ENCODE results near the gene PCDHGA6.
A peak's percentile ranks its signal among the peaks of the same experiment; 100 is the strongest.
"Not testable (repeated sequence)": the region's sequence is repeated elsewhere in the genome, so short reads cannot be mapped to it uniquely, and the experiment has no call there.

Gene PCDHGA6

GRCh38 chr5:141402553-141403243 is 29.0 kb downstream of the PCDHGA6 start, which contains the start of gene PCDHGA9:
Gene PCDHGA9 (plus strand): TSS chr5:141402778. CDS start chr5:141402953, 175 bp downstream.
- no peak within 1 kb of the TSS for H3K4me3 ChIP-seq (ENCODE audit: low read depth, low read length)

GRCh38 chr5:141403387-141403786 is 29.7 kb downstream of the PCDHGA6 start:
- TF ChIP-seq, protein P1, sequence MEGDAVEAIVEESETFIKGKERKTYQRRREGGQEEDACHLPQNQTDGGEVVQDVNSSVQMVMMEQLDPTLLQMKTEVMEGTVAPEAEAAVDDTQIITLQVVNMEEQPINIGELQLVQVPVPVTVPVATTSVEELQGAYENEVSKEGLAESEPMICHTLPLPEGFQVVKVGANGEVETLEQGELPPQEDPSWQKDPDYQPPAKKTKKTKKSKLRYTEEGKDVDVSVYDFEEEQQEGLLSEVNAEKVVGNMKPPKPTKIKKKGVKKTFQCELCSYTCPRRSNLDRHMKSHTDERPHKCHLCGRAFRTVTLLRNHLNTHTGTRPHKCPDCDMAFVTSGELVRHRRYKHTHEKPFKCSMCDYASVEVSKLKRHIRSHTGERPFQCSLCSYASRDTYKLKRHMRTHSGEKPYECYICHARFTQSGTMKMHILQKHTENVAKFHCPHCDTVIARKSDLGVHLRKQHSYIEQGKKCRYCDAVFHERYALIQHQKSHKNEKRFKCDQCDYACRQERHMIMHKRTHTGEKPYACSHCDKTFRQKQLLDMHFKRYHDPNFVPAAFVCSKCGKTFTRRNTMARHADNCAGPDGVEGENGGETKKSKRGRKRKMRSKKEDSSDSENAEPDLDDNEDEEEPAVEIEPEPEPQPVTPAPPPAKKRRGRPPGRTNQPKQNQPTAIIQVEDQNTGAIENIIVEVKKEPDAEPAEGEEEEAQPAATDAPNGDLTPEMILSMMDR (IDR thresholded peaks at IDR 0.05; ENCODE audit: low read depth, low read length), result no peak
- H3K4me3 ChIP-seq (ENCODE audit: low read depth, low read length), result no peak overlapping the region

More at GRCh38 chr5:141402553-141403243, 29.0 kb downstream of the PCDHGA6 start, which contains the start of gene PCDHGA9:
- TF ChIP-seq, protein P1 (IDR thresholded peaks at IDR 0.05; ENCODE audit: low read depth, low read length), result no peak; the same call in 1 of the 2 replicates

GRCh38 chr5:141407790-141408505 is 34.3 kb downstream of the PCDHGA6 start, which contains the start of gene PCDHGB6:
Gene PCDHGB6 (plus strand): TSS chr5:141408021. CDS start chr5:141408203, 182 bp downstream.
- TF ChIP-seq, protein P1 (IDR thresholded peaks at IDR 0.05; ENCODE audit: low read depth, low read length), result 0 out of 2 replicates have a peak, but pooled peaks have one; percentile 15
- H3K4me3 ChIP-seq (ENCODE audit: low read depth, low read length), result not testable (repeated sequence)

DNA sequence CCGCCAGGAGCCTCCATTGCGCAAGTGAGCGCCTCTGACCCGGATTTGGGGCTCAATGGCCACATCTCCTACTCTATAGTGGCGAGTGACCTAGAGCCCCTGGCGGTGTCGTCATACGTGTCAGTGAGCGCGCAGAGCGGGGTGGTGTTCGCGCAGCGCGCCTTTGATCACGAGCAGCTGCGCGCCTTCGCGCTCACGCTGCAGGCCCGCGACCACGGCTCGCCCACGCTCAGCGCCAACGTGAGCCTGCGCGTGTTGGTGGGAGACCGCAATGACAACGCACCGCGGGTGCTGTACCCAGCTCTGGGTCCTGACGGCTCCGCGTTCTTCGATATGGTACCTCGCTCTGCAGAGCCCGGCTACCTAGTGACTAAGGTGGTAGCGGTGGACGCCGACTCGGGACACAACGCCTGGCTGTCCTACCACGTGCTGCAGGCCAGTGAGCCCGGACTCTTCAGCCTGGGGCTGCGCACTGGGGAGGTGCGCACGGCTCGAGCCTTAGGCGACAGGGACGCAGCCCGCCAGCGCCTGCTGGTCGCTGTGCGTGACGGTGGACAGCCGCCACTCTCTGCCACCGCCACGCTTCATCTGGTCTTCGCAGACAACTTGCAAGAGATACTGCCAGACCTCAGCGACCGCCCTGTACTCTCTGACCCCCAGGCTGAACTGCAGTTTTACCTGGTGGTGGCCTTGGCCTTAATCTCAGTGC is 36.1 kb downstream of the PCDHGA6 start:
- H3K4me3 ChIP-seq (ENCODE audit: low read depth, low read length), result no peak overlapping the region
- TF ChIP-seq, protein P1 (IDR thresholded peaks at IDR 0.05; ENCODE audit: low read depth, low read length), result no peak

DNA sequence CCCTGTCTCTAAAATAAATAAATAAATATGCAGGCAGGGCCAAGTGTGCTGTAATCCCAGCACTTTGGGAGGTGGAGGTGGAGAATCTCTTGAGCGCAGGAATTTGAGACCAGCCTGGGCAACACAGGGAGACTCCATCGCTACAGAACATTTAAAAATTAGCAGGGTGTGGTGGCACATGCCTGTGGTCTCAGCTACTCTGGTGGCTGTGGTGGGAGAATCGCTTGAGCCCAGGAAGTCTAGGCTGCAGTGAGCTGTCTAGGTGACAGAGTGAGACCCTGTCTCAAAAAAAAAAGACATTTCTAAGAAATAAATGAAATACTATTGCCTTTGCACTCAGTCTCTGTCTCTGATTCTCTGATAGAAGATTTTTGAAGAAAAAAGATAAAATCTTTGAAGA is 37.9 kb downstream of the PCDHGA6 start:
- TF ChIP-seq, protein P1 (IDR thresholded peaks at IDR 0.05; ENCODE audit: low read depth, low read length), result no peak
- H3K4me3 ChIP-seq (ENCODE audit: low read depth, low read length), result no peak overlapping the region

GRCh38 chr5:141412854-141413539 is 39.3 kb downstream of the PCDHGA6 start, which contains the start of gene PCDHGA10:
Gene PCDHGA10 (plus strand): TSS chr5:141412987. CDS start chr5:141413176, 189 bp downstream.
- peak within 1 kb of the TSS; percentile 68 for H3K4me3 ChIP-seq (ENCODE audit: low read depth, low read length)
- TF ChIP-seq, protein P1 (IDR thresholded peaks at IDR 0.05; ENCODE audit: low read depth, low read length), result peak; percentile 83
